GM21423 (cell line): ENCODE results near the gene AGA.
A peak's percentile ranks its signal among the peaks of the same experiment; 100 is the strongest.

Experiments used
- ATAC-seq: cut with Tn5 transposase; IDR thresholded peaks from one replicate; pipeline ENCODE4 v1.9.1; 2021; ENCODE audit warnings: mild to moderate bottlenecking, moderate library complexity; ENCODE audit not compliant: unreplicated experiment

Gene AGA

GRCh38 chr4:177441803-177442622 lies at the start of gene AGA:
AGA (minus strand) TSS chr4:177442437; CDS start chr4:177442375, 62 bp downstream.
- peak; percentile 89 for ATAC-seq

GRCh38 chr4:177492022-177492421 lies 49.8 kb upstream of the AGA start:
- no peak for ATAC-seq

- no peak for ATAC-seq
Measured at GRCh38 chr4:177490769-177491168, 48.5 kb upstream of the AGA start.

- no peak for ATAC-seq
Measured at GRCh38 chr4:177489471-177490246, 47.4 kb upstream of the AGA start.

GRCh38 chr4:177487977-177488376 lies 45.7 kb upstream of the AGA start:
- no peak for ATAC-seq

GRCh38 chr4:177485528-177485927 lies 43.3 kb upstream of the AGA start:
- no peak for ATAC-seq

- ATAC-seq, result no peak
Measured at GRCh38 chr4:177484613-177485021, 42.4 kb upstream of the AGA start.

GRCh38 chr4:177483760-177484159 lies 41.5 kb upstream of the AGA start:
- ATAC-seq, result no peak

GRCh38 chr4:177483271-177483670 lies 41.0 kb upstream of the AGA start:
- ATAC-seq, result no peak

- no peak for ATAC-seq
Measured at GRCh38 chr4:177482367-177482766, 40.1 kb upstream of the AGA start.

GRCh38 chr4:177480795-177481194 lies 38.6 kb upstream of the AGA start:
- no peak for ATAC-seq

- no peak for ATAC-seq
Measured at GRCh38 chr4:177479063-177479462, 36.8 kb upstream of the AGA start.

- no peak for ATAC-seq
Measured at GRCh38 chr4:177478496-177478895, 36.3 kb upstream of the AGA start.

- ATAC-seq, result no peak
Measured at GRCh38 chr4:177473991-177474390, 31.8 kb upstream of the AGA start.

GRCh38 chr4:177464026-177464425 lies 21.8 kb upstream of the AGA start:
- ATAC-seq, result no peak

- ATAC-seq, result no peak
Measured at GRCh38 chr4:177461606-177462005, 19.4 kb upstream of the AGA start.

GRCh38 chr4:177460460-177460859 lies 18.2 kb upstream of the AGA start:
- no peak for ATAC-seq

GRCh38 chr4:177455561-177455970 lies 13.3 kb upstream of the AGA start:
- ATAC-seq, result no peak

GRCh38 chr4:177453116-177453515 lies 10.9 kb upstream of the AGA start:
- ATAC-seq, result no peak

GRCh38 chr4:177451108-177451500 lies 8.9 kb upstream of the AGA start:
- ATAC-seq, result no peak

GRCh38 chr4:177450426-177451107 lies 8.3 kb upstream of the AGA start:
- no peak for ATAC-seq

GRCh38 chr4:177448850-177449249 lies 6.6 kb upstream of the AGA start:
- ATAC-seq, result no peak
